Fibroblast of lung (primary cell): Measurements from ENCODE around the gene MRPL45.

Source experiments
- CTCF ChIP-seq, 2 donors: IDR thresholded peaks in 1 of 2; conservative IDR thresholded peaks in 1 of 2; 1 replicate in 1 of 2; 2 replicates in 1 of 2; pipeline ENCODE4 v1.5.1; 2011 to 2012; ENCODE audit warnings: low read length in 2 of 2, control low read depth in 1 of 2, inconsistent platforms in 1 of 2, low read depth in 1 of 2, mild to moderate bottlenecking in 1 of 2
- EZH2 ChIP-seq: IDR thresholded peaks from 2 replicates; pipeline ENCODE4 v1.5.1; 2012; ENCODE audit warnings: low read length, control low read depth, mild to moderate bottlenecking; ENCODE audit errors: missing control alignments

- peak; percentile 98 to 99 for TF ChIP-seq CTCF (conservative IDR thresholded peaks at IDR 0.05 in 1 of 2, IDR thresholded peaks at IDR 0.05 in 1 of 2; ENCODE audit: low read depth in 1 of 2, low read length in 2 of 2)
- TF ChIP-seq EZH2: no peak
Observed at GRCh38 chr17:38349097-38349730, 52.2 kb downstream of the MRPL45 start.
